NK-92 treated with Interleukin-12 subunit alpha and Interleukin-12 subunit beta, amount 100 ng/mL, for 24 hours (cell line): ENCODE results near the gene NOP9.
"Not testable (repeated sequence)": the region's sequence is repeated elsewhere in the genome, so short reads cannot be mapped to it uniquely, and the experiment has no call there.

Experiments
- DNase-seq: peaks from one replicate; lab custom pipeline; 2025; lab: John Stamatoyannopoulos, UW

The NOP9 gene

GRCh38 chr14:24349742-24350141 lies 50.1 kb downstream of the NOP9 start:
- DNase-seq, result no peak

- no peak for DNase-seq
Measured at GRCh38 chr14:24351517-24351916, 51.9 kb downstream of the NOP9 start.

- no peak for DNase-seq
Measured at GRCh38 chr14:24353559-24354481, 54.2 kb downstream of the NOP9 start.

- DNase-seq, result not testable (repeated sequence)
Measured at GRCh38 chr14:24354482-24354825, 54.8 kb downstream of the NOP9 start.

- no peak for DNase-seq
Measured at GRCh38 chr14:24355009-24355408, 55.4 kb downstream of the NOP9 start.

- DNase-seq, result no peak
Measured at GRCh38 chr14:24356208-24356607, 56.6 kb downstream of the NOP9 start.
